ENCODE results near the gene ATE1. TPM values are rescaled to one million over a fixed set of nuclear protein-coding genes. Genes with fewer than 3 reads are reported as not detected.
"Not testable (repeated sequence)": the region's sequence is repeated elsewhere in the genome, so short reads cannot be mapped to it uniquely, and the experiment has no call there.

ATE1 gene
- polyA plus RNA-seq, 1 experiment = 17.9 TPM

- Histone ChIP-seq H3K4me3 (ENCODE audit: low read depth, low read length) (no peak overlapping the region), H3K27ac (ENCODE audit: low read depth, low read length) (no peak overlapping the region), H3K27me3 (ENCODE audit: control insufficient read depth, insufficient read depth, low read length) (peaks cover 2% of the 10 kb centered on the region), H3K9me3 (ENCODE audit: control insufficient read depth, insufficient read depth, low read length) (no peaks in the 10 kb centered on the region; the same call in 1 of the 2 replicates)
- ChIA-PET CTCF (interaction anchor here (0.6 to 0.7 kb wide), 2 partner anchors 15 to 273 kb away, joined by 4 to 10 read pairs; no protein-coding TSS in a partner anchor), POLR2A (no interaction called here)
- no peak for TF ChIP-seq CTCF (IDR thresholded peaks at IDR 0.05; ENCODE audit: low read depth, low read length)
- DNase-seq (ENCODE audit: low read depth, low spot score) = no peak
These were observed 218.8 kb downstream of the ATE1 start for GRCh38 chr10:121708728-121709674.

- Histone ChIP-seq H3K27me3 (ENCODE audit: control insufficient read depth, insufficient read depth, low read length) (no peaks in the 10 kb centered on the region), H3K4me3 (ENCODE audit: low read depth, low read length) (no peak overlapping the region), H3K9me3 (ENCODE audit: control insufficient read depth, insufficient read depth, low read length) (peaks cover 5% of the 10 kb centered on the region; the same call in 1 of the 2 replicates), H3K27ac (ENCODE audit: low read depth, low read length) (no peak overlapping the region)
- CTCF ChIA-PET = interaction anchor here (0.5 kb wide), 1 partner anchor 687 kb away, joined by 3 read pairs; no protein-coding TSS in a partner anchor
- POLR2A ChIA-PET = no interaction called here
- no peak for TF ChIP-seq CTCF (IDR thresholded peaks at IDR 0.05; ENCODE audit: low read depth, low read length)
- no peak for DNase-seq (ENCODE audit: low read depth, low spot score)
These were observed 225.2 kb downstream of the ATE1 start for GRCh38 chr10:121702351-121703320.

GRCh38 chr10:121700416-121700815 lies 227.4 kb downstream of the ATE1 start:
- ChIA-PET POLR2A (no interaction called here), CTCF (no interaction called here)
- no peaks in the 10 kb centered on the region for H3K27me3 ChIP-seq (ENCODE audit: control insufficient read depth, insufficient read depth, low read length)
- H3K27ac ChIP-seq (ENCODE audit: low read depth, low read length) = no peak overlapping the region
- H3K4me3 ChIP-seq (ENCODE audit: low read depth, low read length) = no peak overlapping the region
- H3K9me3 ChIP-seq (ENCODE audit: control insufficient read depth, insufficient read depth, low read length) = peaks cover 5% of the 10 kb centered on the region
- TF ChIP-seq CTCF (IDR thresholded peaks at IDR 0.05; ENCODE audit: low read depth, low read length) = no peak
- no peak for DNase-seq (ENCODE audit: low read depth, low spot score)

- H3K27me3 ChIP-seq (ENCODE audit: control insufficient read depth, insufficient read depth, low read length); CTCF ChIA-PET; H3K27ac ChIP-seq (ENCODE audit: low read depth, low read length); H3K4me3 ChIP-seq (ENCODE audit: low read depth, low read length); H3K9me3 ChIP-seq (ENCODE audit: control insufficient read depth, insufficient read depth, low read length); DNase-seq (ENCODE audit: low read depth, low spot score); POLR2A ChIA-PET: not testable (repeated sequence)
These were observed 228.1 kb downstream of the ATE1 start for GRCh38 chr10:121699703-121700102.

GRCh38 chr10:121698902-121699301 lies 228.9 kb downstream of the ATE1 start:
- POLR2A ChIA-PET = no interaction called here
- peaks cover 5% of the 10 kb centered on the region for H3K9me3 ChIP-seq (ENCODE audit: control insufficient read depth, insufficient read depth, low read length)
- CTCF ChIA-PET = interaction anchor here (1.1 kb wide), 1 partner anchor 750 kb away, joined by 3 read pairs; no protein-coding TSS in a partner anchor
- no peak overlapping the region for H3K27ac ChIP-seq (ENCODE audit: low read depth, low read length)
- no peak for DNase-seq (ENCODE audit: low read depth, low spot score)
- no peak overlapping the region for H3K4me3 ChIP-seq (ENCODE audit: low read depth, low read length)
- no peaks in the 10 kb centered on the region for H3K27me3 ChIP-seq (ENCODE audit: control insufficient read depth, insufficient read depth, low read length)
- no peak for TF ChIP-seq CTCF (IDR thresholded peaks at IDR 0.05; ENCODE audit: low read depth, low read length)
